GM11168 (cell line): ENCODE results near the gene MRAP.

ENCODE experiments used
- in situ Hi-C: fragments of 300-500 bp; cut with MboI; formaldehyde crosslinking; loops from one replicate; pipeline ENCODE4 v1.12.0; 2022; ENCODE audit warnings: low sequenced_read_pairs; ENCODE audit not compliant: unreplicated experiment

The MRAP gene

DNA sequence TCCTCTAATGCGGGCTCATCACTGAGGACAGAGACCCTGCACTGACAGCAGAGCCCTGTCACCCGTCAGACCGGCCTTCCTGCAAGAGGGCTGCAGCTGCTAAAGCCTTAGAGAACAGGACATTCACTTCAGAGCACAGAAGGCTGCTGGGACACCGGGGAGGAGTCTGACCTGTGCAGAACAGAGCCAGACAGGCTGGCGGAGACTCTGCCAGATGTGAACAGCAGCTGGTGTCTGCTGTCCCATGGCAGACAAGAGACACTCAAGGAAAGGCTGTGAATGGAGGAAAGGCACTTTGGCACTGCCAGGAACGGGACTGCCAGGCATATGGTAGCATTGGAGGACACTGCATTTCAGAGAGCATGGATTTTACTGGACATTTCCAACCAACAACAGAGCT lies 21.4 kb downstream of the MRAP start:
- in situ Hi-C loops: no loop called here

DNA sequence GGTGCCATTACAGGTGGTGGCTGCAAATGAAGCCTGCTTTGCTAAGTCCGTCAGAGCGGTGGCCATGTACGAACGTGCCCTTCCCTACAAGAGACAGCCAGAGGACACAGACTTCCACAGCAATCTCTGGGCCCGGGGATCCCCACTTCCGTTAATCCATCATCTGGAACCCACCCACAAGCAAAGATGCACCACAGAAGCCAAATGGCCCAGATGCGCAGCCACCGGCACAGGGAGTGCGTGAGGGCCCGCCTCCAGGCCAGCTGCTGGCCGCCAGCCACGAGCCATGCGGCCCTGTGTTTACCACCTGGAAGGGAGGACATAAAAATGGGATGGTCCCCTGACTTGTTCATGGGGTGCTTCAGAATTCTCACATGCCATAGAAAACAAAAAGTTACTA lies 22.1 kb downstream of the MRAP start:
- in situ Hi-C loops: no loop called here

DNA sequence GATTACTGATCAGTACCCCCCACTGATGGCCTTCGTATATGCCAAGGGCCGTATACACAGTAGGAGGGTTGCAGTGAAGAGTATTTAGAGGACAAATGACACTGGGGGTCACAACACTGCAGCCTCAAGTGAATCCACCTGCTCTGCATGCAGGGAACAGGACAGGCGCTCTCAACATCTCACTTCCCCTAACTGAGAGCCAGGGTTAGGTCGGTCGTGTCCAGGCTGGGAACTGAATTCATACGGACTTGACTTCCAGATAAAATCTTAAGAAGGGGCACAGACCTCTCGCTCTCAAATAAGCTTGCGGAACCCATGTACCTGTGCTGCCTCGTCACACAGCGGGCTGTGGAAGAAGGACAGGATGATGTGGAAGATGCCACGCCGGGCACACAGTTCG lies 22.8 kb downstream of the MRAP start:
- in situ Hi-C loops: no loop called here

DNA sequence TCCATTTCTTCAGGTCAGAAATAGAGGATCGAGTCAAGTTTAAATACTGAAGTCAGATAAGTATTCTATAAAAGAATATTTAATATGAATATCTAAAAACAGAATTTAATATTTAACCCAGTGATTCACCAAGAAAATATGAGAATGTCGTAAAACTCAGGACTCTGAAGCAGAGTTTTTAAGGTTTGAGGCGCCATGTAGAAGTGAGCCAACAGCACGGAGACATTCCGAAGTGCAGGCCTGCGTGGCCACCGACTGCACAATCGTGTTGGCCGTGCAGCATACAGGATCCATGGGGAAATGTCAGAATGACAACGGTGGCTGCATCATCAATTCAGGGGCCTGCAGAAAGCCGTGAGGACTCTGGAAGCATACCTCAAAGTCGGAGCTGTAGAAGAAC lies 23.4 kb downstream of the MRAP start:
- in situ Hi-C loops: no loop called here

DNA sequence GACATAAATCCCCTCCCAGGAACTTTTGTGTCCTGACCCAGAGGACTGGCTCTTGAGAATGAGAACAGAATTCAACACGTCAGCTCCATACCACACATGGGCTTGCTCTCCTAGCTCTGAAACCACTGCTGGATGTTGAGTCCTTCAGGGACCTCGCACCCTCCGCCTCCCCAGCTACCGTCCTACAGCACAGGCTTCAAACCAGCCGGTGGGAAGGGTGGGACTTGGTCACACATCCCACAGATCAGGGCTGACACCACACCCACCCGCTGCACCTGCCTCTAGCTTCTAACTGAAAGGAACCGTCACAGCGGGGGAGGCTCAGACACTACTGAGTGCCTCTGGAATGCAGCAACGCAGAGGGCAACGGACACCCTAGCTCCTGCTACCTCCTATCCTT lies 24.0 kb downstream of the MRAP start:
- in situ Hi-C loops: no loop called here

DNA sequence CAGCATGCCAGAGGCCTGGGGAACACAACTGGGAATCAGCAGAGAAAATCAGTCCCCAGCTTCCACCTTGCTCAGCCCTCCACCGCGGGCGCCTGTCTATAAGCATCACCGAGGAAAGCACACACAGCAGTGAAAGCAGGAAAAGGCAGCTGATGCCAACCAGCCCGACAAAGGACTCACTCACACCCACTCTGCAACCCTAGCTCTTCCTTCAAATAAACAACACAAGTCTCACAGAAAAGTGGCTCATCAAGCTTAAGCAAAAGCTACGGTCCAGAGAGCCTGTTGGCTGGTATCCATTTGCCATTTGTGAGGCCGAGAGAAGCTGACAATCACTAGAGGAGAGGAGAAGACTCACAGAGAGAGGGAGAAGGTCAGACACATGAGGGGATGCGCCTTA lies 27.1 kb downstream of the MRAP start:
- in situ Hi-C loops: no loop called here

DNA sequence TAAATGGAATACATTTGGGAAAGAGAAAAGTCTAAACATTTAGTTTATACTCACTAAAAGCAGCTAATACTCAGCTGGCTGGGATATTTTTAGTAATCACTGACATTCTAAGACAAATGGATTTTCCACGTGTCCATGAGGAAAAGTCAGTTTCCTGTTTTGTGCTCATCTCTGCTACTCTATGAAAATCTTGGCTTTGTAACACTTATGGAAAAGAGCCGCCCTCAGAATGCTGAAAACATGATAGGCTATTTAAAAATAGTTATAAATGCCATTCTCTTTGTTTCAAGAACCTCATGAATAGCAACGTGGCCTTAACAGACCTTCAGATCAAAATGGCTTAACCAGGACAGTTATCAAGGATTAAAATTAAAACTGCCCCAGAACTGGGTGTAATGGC lies 29.9 kb downstream of the MRAP start:
- in situ Hi-C loops: no loop called here

DNA sequence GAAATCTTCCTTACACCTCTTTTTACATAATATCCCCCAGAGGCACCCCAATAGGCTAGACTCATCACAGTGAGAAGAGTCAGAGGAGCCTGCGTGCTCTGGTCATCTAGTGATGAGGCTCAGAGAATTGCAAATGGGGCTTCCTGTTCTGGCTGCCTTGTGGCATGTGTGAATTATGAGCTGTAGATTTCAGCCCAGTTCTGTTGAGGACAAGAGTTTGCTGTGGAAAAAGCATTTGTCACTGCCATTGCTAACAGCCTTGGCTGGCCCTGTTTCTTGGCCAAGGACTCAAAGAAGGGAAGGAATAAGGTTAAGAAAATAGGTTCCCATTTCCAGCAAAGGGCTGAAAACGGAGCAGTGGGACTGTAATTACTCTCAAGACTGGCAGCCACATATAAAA lies 30.7 kb downstream of the MRAP start:
- in situ Hi-C loops: no loop called here

DNA sequence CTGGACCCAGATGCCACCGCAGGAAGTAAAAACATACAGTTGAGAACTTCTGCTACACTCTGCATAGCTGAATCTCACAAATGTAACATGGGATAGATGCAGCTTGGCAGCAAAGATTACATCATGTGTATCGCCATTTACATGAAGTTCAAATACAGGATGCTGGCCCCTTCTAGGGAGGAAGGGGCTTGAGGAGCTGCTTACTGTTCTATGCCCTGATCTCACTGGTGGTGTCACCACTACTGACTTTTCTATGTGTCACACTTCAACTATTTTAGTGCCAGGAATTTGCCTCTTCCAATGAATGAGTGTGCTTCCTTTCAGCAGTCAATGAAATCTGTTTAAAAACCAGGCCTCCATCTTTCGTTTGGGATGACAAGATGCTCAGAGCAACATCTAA lies 31.1 kb downstream of the MRAP start:
- in situ Hi-C loops: no loop called here

DNA sequence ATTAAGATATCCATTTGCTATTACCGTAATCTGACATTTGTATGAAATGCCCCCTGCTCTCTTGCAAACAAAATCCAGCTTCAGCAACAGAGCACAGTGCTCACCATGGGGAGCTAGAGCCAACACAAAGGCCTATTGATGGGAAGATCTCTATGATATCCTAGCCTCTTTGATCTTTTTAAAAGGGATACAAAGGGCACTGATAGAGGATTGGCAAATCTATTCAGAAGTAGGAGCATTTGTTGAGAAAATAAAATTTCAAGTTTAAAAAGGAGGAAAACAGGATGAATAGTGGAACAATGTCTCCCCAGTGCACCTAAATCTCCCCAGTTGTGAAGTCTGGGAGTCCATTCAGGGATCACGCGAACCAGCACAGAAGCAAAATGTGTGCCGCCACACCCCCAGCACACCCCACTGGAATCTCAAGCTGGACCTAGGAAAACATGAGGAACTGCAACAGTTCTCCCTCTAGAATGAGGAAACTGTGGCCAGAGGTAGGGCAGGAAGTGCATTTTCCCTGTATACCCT lies 32.2 kb downstream of the MRAP start:
- in situ Hi-C loops: no loop called here

DNA sequence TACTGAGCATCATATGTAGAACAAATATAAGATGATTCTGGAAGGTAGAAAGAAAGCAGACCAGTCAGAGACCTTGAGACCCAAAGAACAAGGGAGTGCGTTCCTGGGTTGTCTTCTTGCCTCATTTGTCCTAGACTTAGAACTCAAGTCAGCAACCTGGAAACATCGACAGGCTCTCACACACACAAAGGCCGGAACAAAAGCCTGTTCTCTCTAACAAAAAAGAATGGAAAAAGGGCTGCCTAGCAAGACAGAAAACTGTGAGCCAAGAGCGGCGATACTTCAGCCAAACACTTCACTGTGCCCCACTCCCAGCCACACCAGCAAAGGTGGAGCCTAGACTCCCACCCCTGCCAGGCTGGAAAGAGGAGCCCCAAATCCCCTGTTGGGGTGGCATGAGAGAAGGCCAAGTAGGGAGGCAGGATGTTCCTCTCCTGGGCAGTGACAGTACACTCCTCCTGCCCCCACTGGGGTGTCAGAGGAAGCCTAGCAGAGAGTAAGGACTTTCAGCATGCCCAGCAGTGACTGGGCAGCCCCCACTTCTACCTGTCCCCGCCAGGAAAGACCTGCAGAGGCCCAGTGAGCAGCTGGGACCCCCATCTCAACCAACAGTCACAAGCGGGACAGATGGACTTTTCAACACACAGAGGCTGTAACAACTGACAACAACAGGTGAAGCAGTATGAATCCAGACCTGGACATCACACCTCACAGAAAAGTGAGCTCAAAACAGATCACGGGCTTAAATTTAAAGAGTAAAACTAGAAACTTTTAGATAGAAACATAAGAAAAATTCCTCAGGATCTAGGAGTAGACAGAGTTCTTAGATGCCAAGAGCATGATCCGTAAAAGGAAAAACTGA lies 33.0 kb downstream of the MRAP start:
- in situ Hi-C loops: no loop called here

DNA sequence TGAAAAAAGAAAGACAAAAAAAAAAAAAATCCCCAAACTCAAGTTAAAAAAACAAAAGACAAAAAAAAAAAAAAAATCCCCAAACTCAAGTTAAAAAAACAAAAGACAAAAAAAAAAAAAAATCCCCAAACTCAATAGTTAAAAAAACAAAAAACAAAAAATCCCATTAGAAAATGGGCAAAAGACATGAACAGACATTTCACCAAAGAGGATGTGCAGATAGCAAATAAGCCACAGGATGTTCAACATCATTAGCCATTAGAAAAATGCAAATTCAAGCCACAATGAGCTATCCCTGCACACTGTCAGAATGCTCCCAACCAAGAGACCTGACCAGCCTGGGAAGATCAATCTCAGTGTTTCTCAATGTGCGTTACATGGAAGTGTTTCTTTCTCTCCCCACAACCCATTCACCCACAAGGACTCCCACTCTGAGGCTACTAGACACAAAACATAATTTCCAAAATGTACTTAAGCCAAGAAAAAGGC lies 33.9 kb downstream of the MRAP start:
- in situ Hi-C loops: no loop called here

DNA sequence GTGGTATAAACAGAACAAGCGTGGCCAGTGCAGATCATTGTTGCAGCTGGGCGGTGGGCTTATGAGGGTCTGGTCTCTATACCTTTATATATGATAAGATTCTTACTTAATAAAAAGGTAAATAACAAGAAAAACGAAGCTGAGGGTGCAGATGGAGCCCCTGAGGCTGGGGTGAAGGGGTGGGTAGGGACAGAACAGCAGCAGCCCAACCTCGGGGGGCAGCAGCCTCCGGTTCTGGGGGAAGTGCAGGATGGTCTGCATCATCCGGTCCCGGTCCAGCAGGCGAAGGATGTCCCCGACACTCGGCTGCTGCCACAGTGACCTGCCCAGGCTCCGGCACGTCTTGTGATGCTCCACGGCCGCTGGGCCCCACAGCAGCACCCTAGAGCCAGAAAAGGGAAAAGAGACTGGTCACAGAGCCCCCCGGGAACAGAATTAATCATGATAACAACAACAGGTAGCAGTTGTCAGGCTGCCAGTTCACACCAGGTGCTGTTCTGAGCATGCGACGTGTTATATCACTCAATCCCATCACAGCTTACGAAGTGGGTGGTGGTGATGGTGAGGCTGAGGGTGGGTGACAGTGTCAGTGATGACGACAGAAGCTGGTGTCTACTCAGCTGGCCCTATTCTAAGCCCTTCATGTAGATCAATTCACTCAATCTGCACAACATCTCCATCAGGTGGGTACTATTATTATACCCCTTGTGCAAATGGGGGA lies 35.5 kb downstream of the MRAP start:
- in situ Hi-C loops: no loop called here

DNA sequence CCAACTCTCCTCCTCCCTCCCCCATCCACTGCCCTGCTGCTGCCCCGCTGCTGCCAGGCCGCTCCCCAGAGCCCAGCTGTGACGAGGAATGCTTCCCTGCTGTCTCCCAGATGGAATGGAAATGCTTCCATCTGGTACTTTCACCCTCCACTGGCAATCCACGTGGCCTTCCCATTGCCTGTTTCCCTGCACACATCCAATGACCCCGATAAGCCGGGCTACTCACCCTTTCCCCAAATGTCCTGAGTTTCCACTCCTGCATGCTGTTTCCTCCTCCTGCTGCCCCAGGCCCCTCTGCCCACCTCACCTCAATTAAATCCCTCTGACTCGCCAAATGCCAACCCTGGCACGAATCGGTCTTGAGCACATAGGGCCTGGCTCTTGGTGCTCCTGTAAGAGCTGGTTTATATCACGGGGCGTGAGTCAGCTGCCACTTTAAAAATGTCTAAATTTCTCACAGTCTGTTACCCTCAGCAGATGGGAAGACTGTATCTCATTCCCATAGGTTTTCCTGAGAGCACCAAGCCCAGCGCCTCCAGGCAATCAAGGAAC lies 36.4 kb downstream of the MRAP start:
- in situ Hi-C loops: no loop called here

DNA sequence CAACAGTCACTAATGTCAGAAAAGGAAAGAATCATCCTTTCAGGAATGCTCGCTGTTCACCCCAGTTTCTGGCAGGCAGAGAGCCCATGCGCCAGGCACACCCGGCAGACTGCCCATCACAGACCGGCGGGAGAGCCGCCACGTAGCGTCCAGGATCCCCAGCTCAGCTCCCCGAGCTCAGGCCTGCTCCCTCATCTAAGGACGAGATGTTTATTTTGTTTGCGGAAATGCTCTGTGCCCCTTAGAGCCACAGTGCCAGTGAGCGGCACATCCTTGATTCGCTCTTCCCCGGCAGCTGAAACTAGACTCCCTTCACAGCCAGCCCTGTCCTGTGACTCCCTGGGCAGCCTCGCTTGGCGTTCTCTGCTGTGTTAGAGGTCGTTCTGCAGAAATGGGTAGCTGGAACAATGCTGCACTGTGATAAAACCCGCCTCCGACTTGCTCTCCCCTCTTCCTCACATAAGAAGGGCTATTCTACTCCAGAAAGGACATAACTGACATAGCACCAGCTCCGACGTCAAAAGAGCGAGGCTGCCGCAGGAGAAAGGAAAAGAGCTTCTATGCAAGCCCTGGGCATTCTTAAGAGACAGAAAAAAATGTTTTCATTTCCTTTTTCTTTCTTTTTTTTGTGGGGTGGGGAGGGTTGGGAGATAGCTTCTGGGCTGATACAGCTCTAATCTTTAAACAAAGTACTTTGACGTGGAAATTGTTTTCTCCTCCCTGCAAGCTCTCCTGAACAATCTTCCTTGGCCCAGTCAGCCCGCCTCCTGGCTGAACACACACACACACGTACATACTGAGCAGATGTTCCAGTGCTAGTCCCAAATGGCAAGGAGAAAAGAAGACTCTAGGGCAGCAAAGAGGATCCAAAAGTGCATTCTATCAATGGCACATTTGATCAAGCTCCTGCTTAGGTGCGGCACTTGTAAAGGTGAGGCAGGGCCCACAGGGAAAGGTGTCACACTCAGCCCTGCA lies 37.2 kb downstream of the MRAP start:
- in situ Hi-C loops: no loop called here

DNA sequence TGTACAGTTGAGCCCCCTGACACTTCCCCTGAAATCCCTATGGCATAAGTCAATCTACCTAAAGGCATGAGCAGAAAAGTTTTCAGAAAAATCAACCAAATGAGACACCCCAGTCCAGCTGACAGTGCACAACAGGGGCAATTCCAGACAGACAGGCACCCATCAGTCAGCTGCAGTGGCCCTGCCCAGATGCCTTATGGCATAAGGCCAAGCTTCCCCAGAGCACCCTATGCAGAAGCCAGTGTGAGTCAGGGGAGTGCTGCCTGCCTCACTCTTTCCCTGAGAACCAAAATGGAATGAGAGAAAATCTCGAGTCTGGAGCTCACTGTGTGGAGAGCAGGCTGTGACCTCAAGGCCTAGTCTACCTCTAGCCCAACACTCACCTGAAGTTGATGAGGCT lies 38.1 kb downstream of the MRAP start:
- in situ Hi-C loops: no loop called here

DNA sequence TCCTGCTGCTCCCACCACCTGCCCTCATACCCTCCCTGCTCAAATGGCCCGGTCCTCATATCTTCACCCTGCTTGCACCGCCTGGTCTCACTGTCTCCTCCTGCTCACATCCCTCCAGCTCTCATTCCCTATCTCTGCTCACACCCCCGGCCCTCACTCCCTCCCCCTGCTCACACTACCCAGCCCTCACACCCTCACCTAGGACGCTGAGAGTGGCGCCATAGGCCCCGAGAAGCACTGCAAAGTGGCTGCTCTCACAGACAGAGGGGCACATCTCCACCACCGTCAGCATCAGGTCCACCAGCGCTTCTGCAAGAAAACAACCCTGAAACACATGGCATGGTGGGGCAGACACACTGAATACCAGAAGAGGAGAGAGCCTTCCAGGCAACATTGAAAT lies 38.6 kb downstream of the MRAP start:
- in situ Hi-C loops: no loop called here

DNA sequence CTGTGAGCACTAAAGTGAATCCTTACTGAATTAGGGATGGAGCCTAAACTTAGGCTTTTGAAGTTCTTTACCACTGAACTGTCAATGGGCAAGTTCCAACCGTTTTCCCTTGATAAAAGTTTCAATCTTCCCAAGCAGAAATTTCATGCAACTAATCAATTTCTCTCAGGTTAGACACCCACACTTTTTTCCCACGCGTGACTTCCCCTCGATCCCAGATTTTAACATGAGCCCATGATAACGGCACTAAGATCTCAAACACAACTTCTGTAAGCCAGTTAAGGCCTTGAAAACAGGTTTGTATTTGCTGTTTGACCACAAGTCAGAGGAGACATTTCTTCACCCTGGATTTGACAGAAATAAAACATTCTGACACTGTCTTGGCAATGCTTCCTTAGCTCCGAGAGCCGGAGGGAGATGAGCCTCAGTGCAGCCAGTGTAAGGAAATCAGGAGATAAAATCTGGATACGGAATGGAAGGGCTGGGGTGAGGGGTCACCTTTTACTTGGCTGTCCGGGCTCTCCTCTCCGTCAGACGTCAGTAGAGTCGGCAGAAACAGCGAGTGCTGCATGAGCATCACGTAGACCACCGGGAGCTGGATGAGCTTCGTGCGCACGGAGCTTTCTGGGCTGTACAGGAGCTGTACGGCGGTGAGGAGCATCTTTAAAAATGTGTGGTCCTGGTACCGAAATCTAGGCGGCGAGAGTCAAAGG lies 39.7 kb downstream of the MRAP start:
- in situ Hi-C loops: no loop called here
